HepG2 (cell line): ENCODE results near the gene KDM5A. TPM values are rescaled to one million over a fixed set of nuclear protein-coding genes. Genes with fewer than 3 reads are reported as not detected.

Experiments
- ATAC-seq: fragments of 200-7000 bp; cut with Tn5 transposase; 3 replicates; pipeline ENCODE4 v1.9.1; 2020; ENCODE audit warnings: mild to moderate bottlenecking, moderate library complexity
- BruUV-seq: library from RNA; stranded (reverse); fragments of 400-500 nt; replicated peaks from 2 replicates; lab custom pipeline; 2021; lab: Mats Ljungman, UMichigan
- CTCF ChIA-PET: fragments of 300-600 bp; formaldehyde crosslinking; extraction: SDS; loops from one replicate; lab custom pipeline; 2021; ENCODE audit warnings: low total read pairs, inconsistent platforms, low intra/inter-chr PET ratio; lab: Yijun Ruan, JAX
- POLR2A ChIA-PET: fragments of 350-600 bp; sonication (Branson Sonifier 250); formaldehyde crosslinking; loops from one replicate; lab custom pipeline; 2020; ENCODE audit warnings: antibody characterized with exemption, inconsistent platforms; lab: Yijun Ruan, JAX
- DNase-seq: peaks from one replicate; pipeline ENCODE4 v3.0.0-alpha.2; 2015; ENCODE audit warnings: low spot score
- FAIRE-seq: peaks from 3 replicates; lab custom pipeline; 2011; peaks lifted over from hg19 to GRCh38; lab: Jason Lieb, UNC
- H2AFZ ChIP-seq: one replicate; pipeline ENCODE4 v1.6.1; 2011; ENCODE audit warnings: low read length, inconsistent platforms
- H3K27ac ChIP-seq: fragments of 300-600 bp; 3 replicates; pipeline ENCODE4 v1.8.0; 2011; ENCODE audit warnings: mixed run types, mild to moderate bottlenecking, mixed read lengths, low read length, inconsistent platforms; ENCODE audit not compliant: insufficient read depth; ENCODE audit errors: extremely low read length
- H3K27me3 ChIP-seq, 2 experiments: fragments of 200-600 bp in 1 of 2; 2 replicates in 1 of 2; 3 replicates in 1 of 2; pipeline versions ENCODE4 v1.6.0 to v1.8.0; 2011; ENCODE audit warnings: low read length in 2 of 2, mild to moderate bottlenecking in 2 of 2, moderate library complexity in 2 of 2, inconsistent platforms in 1 of 2; ENCODE audit not compliant: insufficient read depth in 2 of 2, control insufficient read depth in 1 of 2
- H3K36me3 ChIP-seq, 2 experiments: fragments of 200-600 bp in 1 of 2; replicated peaks in 1 of 2; 2 replicates in 1 of 2; 3 replicates in 1 of 2; pipeline versions ENCODE4 v1.5.1 to v1.8.0; 2011; ENCODE audit warnings: low read length in 2 of 2, inconsistent platforms in 1 of 2; ENCODE audit not compliant: insufficient read depth in 2 of 2, control insufficient read depth in 1 of 2
- H3K4me1 ChIP-seq: 2 replicates; pipeline ENCODE4 v1.5.1; 2012; ENCODE audit warnings: low read length, inconsistent platforms; ENCODE audit not compliant: insufficient read depth
- H3K4me2 ChIP-seq: 2 replicates; pipeline ENCODE4 v1.6.0; 2011; ENCODE audit warnings: low read depth, low read length, inconsistent platforms
- H3K4me3 ChIP-seq, 3 experiments: fragments of 200-600 bp in 1 of 3; sonication (generic), shearing (Covaris generic) in 1 of 3; replicated peaks in 1 of 3; 2 replicates each; pipeline ENCODE4 v1.5.1; 2011 to 2016; ENCODE audit warnings: low read length in 3 of 3, inconsistent platforms in 2 of 3, low read depth in 2 of 3, mild to moderate bottlenecking in 2 of 3, control low read depth in 1 of 3, mixed read lengths in 1 of 3; ENCODE audit not compliant: insufficient read depth in 1 of 3
- H3K79me2 ChIP-seq: one replicate; pipeline ENCODE4 v1.6.1; 2011; ENCODE audit warnings: low read length, inconsistent platforms; ENCODE audit not compliant: insufficient read depth
- H3K9ac ChIP-seq: 2 replicates; pipeline ENCODE4 v1.6.0; 2011; ENCODE audit warnings: mild to moderate bottlenecking, low read depth, low read length, inconsistent platforms; ENCODE audit not compliant: insufficient read depth
- H3K9me3 ChIP-seq: 2 replicates; pipeline ENCODE4 v1.5.1; 2012; ENCODE audit warnings: mild to moderate bottlenecking, low read length
- H4K20me1 ChIP-seq: 2 replicates; pipeline ENCODE4 v1.6.0; 2011; ENCODE audit warnings: inconsistent platforms, mild to moderate bottlenecking, low read length, moderate library complexity; ENCODE audit not compliant: insufficient read depth
- DMAP1 ChIP-seq: IDR thresholded peaks from 2 replicates; pipeline ENCODE4 v1.6.1; 2016
- KAT7 ChIP-seq: IDR thresholded peaks from 2 replicates; pipeline ENCODE4 v1.6.1; 2018; ENCODE audit warnings: borderline replicate concordance, missing compliant biosample characterization
- MYNN ChIP-seq: sonication (generic); formaldehyde crosslinking; IDR thresholded peaks from 2 replicates; pipeline ENCODE4 v1.4.0; 2020; ENCODE audit warnings: mild to moderate bottlenecking, low read depth, missing genetic modification reagents
- NR2F6 ChIP-seq, 2 experiments: IDR thresholded peaks; 2 replicates each; pipeline ENCODE4 v1.6.1; 2016; ENCODE audit warnings: antibody characterized with exemption in 1 of 2, mild to moderate bottlenecking in 1 of 2
- SMAD9 ChIP-seq: sonication (generic); formaldehyde crosslinking; IDR thresholded peaks from 2 replicates; pipeline ENCODE4 v1.5.1; 2020; ENCODE audit warnings: mild to moderate bottlenecking, missing genetic modification reagents
- ZNF296 ChIP-seq: sonication (generic); formaldehyde crosslinking; conservative IDR thresholded peaks from 2 replicates; pipeline ENCODE4 v1.5.0; 2020; ENCODE audit warnings: mild to moderate bottlenecking, missing genetic modification reagents
- ZNF672 ChIP-seq: sonication (generic); formaldehyde crosslinking; IDR thresholded peaks from 2 replicates; pipeline ENCODE4 v1.8.1; 2022; ENCODE audit warnings: missing genetic modification reagents
- ZNF703 ChIP-seq: sonication (generic); formaldehyde crosslinking; IDR thresholded peaks from 2 replicates; pipeline ENCODE4 v1.5.1; 2020; ENCODE audit warnings: missing genetic modification reagents, mild to moderate bottlenecking, moderate library complexity, borderline replicate concordance
- ZNF747 ChIP-seq: sonication (generic); formaldehyde crosslinking; IDR thresholded peaks from 2 replicates; pipeline ENCODE4 v1.8.1; 2023; ENCODE audit warnings: missing genetic modification reagents, mild to moderate bottlenecking, borderline replicate concordance
- WGBS: methylation state at CpG from one replicate; pipeline ENCODE4 v1.1.6; 2017; ENCODE audit warnings: low lambda C conversion rate; 5-methylcytosine and 5-hydroxymethylcytosine counted together
- in situ Hi-C: cut with HindIII; loops from 2 replicates; pipeline ENCODE4 v1.10.0; 2017; ENCODE audit warnings: low pct_unique_long_range_greater_than_20kb; ENCODE audit not compliant: extremely low pct_ligation_motif_present
- intact Hi-C: fragments of 100-400 bp; cut with micrococcal nuclease; formaldehyde crosslinking; loops from one replicate; pipeline ENCODE4 v1.10.0; 2022; ENCODE audit not compliant: unreplicated experiment
- polyA plus RNA-seq, 8 experiments: library from polyadenylated mRNA; depleted of rRNA in 3 of 8; stranded (reverse) in 7 of 8; unstranded in 1 of 8; fragments of >200 nt; fragmentation: Illumina TruSeq in 4 of 8; extraction: Trizol in 4 of 8; gene quantifications; 2 replicates each; pipeline versions ENCODE4 v1.2.1 to v1.2.3, GENCODE V29; 2011 to 2016; ENCODE audit warnings: low read depth in 4 of 8, missing spikeins in 1 of 8, mixed read lengths in 1 of 8; ENCODE audit not compliant: insufficient read depth in 1 of 8
- total RNA-seq, 5 experiments: library from RNA; depleted of rRNA; stranded (reverse); fragments of >200 nt; fragmentation: Illumina TruSeq; extraction: Trizol; gene quantifications; 2 replicates each; pipeline ENCODE4 v1.2.3, GENCODE V29; 2016; ENCODE audit warnings: low read depth in 1 of 5
- TF ChIP-seq, protein P1 (sequence below): sonication (generic); formaldehyde crosslinking; IDR thresholded peaks from 2 replicates; pipeline ENCODE4 v1.5.1; 2020; ENCODE audit warnings: missing genetic modification reagents, mild to moderate bottlenecking, borderline replicate concordance
- TF ChIP-seq, protein P2 (sequence below): fragments of 450-650 bp; IDR thresholded peaks from 2 replicates; pipeline ENCODE4 v1.6.1; 2017; ENCODE audit warnings: mild to moderate bottlenecking

KDM5A gene
- total and polyA plus RNA-seq, 2 of the 13 experiments (the other 11 are each of a cell fraction or from before 2014, with no cell fraction given) = 12.0 to 29.2 TPM

DNA sequence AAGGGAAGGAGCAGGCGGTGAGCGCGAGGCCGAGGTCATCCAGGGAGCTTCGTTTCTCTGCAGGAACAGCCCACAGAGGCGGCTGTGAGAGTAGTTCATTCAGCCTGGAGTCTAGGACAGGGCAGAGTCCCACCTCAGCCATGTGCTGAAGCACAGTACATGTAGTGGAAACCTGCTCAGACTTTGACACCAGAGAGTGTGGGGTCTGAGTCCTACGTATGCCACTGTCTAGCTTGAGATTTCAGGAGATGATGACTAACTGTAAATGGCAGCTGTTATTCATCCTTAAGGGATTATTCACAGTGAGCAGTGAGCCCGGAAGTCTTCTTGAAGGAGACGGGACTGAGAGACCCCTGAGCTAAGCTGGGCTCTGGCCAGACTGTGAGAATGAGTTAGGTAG is 125.5 kb downstream of the KDM5A start:
- in situ Hi-C loops = no loop called here
- CTCF ChIA-PET = no interaction called here
- 73% methylated on average over 9 of the region's 9 CpGs for WGBS

More for the DNA sequence above, 125.5 kb downstream of the KDM5A start:
- Histone ChIP-seq H2AFZ (no peak overlapping the region), H3K4me1 (peaks cover 15% of the 10 kb centered on the region), H4K20me1 (no peaks in the 10 kb centered on the region), H3K36me3 (no peaks in the 10 kb centered on the region), H3K27me3 (no peaks in the 10 kb centered on the region; a peak in 1 of 5 replicates), H3K4me3 (no peak overlapping the region), H3K79me2 (no peaks in the 10 kb centered on the region), H3K9me3 (no peaks in the 10 kb centered on the region), H3K4me2 (no peak overlapping the region), H3K9ac (no peak overlapping the region), H3K27ac (no peak overlapping the region)
- FAIRE-seq (no peak), ATAC-seq (peak; percentile 56), DNase-seq (no peak)
- intact Hi-C loops = no loop called here
- no TSS peak for BruUV-seq
- TF ChIP-seq, protein P1, sequence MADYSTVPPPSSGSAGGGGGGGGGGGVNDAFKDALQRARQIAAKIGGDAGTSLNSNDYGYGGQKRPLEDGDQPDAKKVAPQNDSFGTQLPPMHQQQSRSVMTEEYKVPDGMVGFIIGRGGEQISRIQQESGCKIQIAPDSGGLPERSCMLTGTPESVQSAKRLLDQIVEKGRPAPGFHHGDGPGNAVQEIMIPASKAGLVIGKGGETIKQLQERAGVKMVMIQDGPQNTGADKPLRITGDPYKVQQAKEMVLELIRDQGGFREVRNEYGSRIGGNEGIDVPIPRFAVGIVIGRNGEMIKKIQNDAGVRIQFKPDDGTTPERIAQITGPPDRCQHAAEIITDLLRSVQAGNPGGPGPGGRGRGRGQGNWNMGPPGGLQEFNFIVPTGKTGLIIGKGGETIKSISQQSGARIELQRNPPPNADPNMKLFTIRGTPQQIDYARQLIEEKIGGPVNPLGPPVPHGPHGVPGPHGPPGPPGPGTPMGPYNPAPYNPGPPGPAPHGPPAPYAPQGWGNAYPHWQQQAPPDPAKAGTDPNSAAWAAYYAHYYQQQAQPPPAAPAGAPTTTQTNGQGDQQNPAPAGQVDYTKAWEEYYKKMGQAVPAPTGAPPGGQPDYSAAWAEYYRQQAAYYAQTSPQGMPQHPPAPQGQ (CRISPR knock-in tag) = no peak
- no peak for TF ChIP-seq KAT7 (CRISPR knock-in tag)
- no peak for TF ChIP-seq ZNF703
- TF ChIP-seq SMAD9 (CRISPR knock-in tag) = no peak
- no peak for TF ChIP-seq MYNN (CRISPR knock-in tag)
- TF ChIP-seq, protein P2, sequence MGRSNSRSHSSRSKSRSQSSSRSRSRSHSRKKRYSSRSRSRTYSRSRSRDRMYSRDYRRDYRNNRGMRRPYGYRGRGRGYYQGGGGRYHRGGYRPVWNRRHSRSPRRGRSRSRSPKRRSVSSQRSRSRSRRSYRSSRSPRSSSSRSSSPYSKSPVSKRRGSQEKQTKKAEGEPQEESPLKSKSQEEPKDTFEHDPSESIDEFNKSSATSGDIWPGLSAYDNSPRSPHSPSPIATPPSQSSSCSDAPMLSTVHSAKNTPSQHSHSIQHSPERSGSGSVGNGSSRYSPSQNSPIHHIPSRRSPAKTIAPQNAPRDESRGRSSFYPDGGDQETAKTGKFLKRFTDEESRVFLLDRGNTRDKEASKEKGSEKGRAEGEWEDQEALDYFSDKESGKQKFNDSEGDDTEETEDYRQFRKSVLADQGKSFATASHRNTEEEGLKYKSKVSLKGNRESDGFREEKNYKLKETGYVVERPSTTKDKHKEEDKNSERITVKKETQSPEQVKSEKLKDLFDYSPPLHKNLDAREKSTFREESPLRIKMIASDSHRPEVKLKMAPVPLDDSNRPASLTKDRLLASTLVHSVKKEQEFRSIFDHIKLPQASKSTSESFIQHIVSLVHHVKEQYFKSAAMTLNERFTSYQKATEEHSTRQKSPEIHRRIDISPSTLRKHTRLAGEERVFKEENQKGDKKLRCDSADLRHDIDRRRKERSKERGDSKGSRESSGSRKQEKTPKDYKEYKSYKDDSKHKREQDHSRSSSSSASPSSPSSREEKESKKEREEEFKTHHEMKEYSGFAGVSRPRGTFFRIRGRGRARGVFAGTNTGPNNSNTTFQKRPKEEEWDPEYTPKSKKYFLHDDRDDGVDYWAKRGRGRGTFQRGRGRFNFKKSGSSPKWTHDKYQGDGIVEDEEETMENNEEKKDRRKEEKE = no peak
- no peak for TF ChIP-seq ZNF747 (CRISPR knock-in tag)
- TF ChIP-seq DMAP1 (CRISPR knock-in tag) = no peak
- no peak for TF ChIP-seq ZNF672
- no peak for TF ChIP-seq NR2F6 (IDR thresholded peaks at IDR 0.05)
- no peak for TF ChIP-seq NR2F6 (CRISPR knock-in tag; IDR thresholded peaks at IDR 0.05)
- no peak for TF ChIP-seq ZNF296 (CRISPR knock-in tag)
- POLR2A ChIA-PET = no interaction called here
